Fibroblast of lung (primary cell): ENCODE measurements around the gene TNFRSF14. TPM values are rescaled to one million over a fixed set of nuclear protein-coding genes. Genes with fewer than 3 reads are reported as not detected.

Experiments
- DNase-seq, 2 donors: peaks; one replicate each; pipeline versions ENCODE4 v3.0.0 to v3.0.0-alpha.2; 2010; ENCODE audit warnings: low read depth in 2 of 2
- H2AFZ ChIP-seq: 2 replicates; pipeline ENCODE4 v1.5.1; 2012; ENCODE audit warnings: low read length, control low read depth, inconsistent platforms
- H3K27ac ChIP-seq: 2 replicates; pipeline ENCODE4 v1.5.1; 2011; ENCODE audit warnings: low read length, control low read depth; ENCODE audit not compliant: insufficient read depth
- H3K27me3 ChIP-seq: 2 replicates; pipeline ENCODE4 v1.5.1; 2011; ENCODE audit warnings: mild to moderate bottlenecking, low read length; ENCODE audit not compliant: control insufficient read depth, insufficient read depth
- H3K36me3 ChIP-seq: 2 replicates; pipeline ENCODE4 v1.5.1; 2011; ENCODE audit warnings: low read length; ENCODE audit not compliant: control insufficient read depth, insufficient read depth
- H3K4me1 ChIP-seq: 2 replicates; pipeline ENCODE4 v1.5.1; 2011; ENCODE audit warnings: low read length; ENCODE audit not compliant: control insufficient read depth, insufficient read depth; ENCODE audit errors: extremely low read depth
- H3K4me2 ChIP-seq: 2 replicates; pipeline ENCODE4 v1.5.1; 2011; ENCODE audit warnings: low read length, control low read depth; ENCODE audit not compliant: insufficient read depth; ENCODE audit errors: extremely low read depth
- H3K4me3 ChIP-seq, 4 experiments: fragments of 200-600 bp in 1 of 4; sonication (generic) in 1 of 4; replicated peaks in 1 of 4; 2 replicates each; pipeline ENCODE4 v1.5.1; 2011 to 2016; ENCODE audit warnings: low read length in 4 of 4, low read depth in 3 of 4, mild to moderate bottlenecking in 3 of 4, control low read depth in 2 of 4, inconsistent platforms in 1 of 4, mixed read lengths in 1 of 4; ENCODE audit not compliant: insufficient read depth in 1 of 4; ENCODE audit errors: control extremely low read depth in 1 of 4
- H3K79me2 ChIP-seq: 2 replicates; pipeline ENCODE4 v1.5.1; 2012; ENCODE audit warnings: mild to moderate bottlenecking, low read length, inconsistent platforms; ENCODE audit not compliant: control insufficient read depth, insufficient read depth
- H3K9ac ChIP-seq: 2 replicates; pipeline ENCODE4 v1.5.1; 2011; ENCODE audit warnings: mild to moderate bottlenecking, low read length, control low read depth; ENCODE audit not compliant: insufficient read depth
- H3K9me3 ChIP-seq: 2 replicates; pipeline ENCODE4 v1.5.1; 2012; ENCODE audit warnings: low read depth, low read length; ENCODE audit not compliant: control insufficient read depth, insufficient read depth
- H4K20me1 ChIP-seq: 2 replicates; pipeline ENCODE4 v1.5.1; 2011; ENCODE audit warnings: low read length; ENCODE audit not compliant: control insufficient read depth, insufficient read depth; ENCODE audit errors: extremely low read depth
- EZH2 ChIP-seq: IDR thresholded peaks from 2 replicates; pipeline ENCODE4 v1.5.1; 2012; ENCODE audit warnings: low read length, control low read depth, mild to moderate bottlenecking; ENCODE audit errors: missing control alignments
- polyA plus RNA-seq, 2 donors: library from polyadenylated mRNA; depleted of rRNA in 1 of 2; stranded (reverse) in 1 of 2; unstranded in 1 of 2; fragments of >200 nt; gene quantifications; 2 replicates each; pipeline ENCODE4 v1.2.1, GENCODE V29; 2011 to 2012; ENCODE audit warnings: missing spikeins in 1 of 2
- total RNA-seq: library from RNA; depleted of rRNA; stranded (reverse); fragments of >200 nt; gene quantifications from 2 replicates; pipeline ENCODE4 v1.2.1, GENCODE V29; 2014
- TF ChIP-seq, protein P1 (sequence below), 2 donors: IDR thresholded peaks in 1 of 2; conservative IDR thresholded peaks in 1 of 2; 1 replicate in 1 of 2; 2 replicates in 1 of 2; pipeline ENCODE4 v1.5.1; 2011 to 2012; ENCODE audit warnings: low read length in 2 of 2, control low read depth in 1 of 2, inconsistent platforms in 1 of 2, low read depth in 1 of 2, mild to moderate bottlenecking in 1 of 2

Gene TNFRSF14
- total and polyA plus RNA-seq, 2 donors (not counting 1 experiment from before 2014, with no cell fraction given) = 15.2 to 85.0 TPM

DNA sequence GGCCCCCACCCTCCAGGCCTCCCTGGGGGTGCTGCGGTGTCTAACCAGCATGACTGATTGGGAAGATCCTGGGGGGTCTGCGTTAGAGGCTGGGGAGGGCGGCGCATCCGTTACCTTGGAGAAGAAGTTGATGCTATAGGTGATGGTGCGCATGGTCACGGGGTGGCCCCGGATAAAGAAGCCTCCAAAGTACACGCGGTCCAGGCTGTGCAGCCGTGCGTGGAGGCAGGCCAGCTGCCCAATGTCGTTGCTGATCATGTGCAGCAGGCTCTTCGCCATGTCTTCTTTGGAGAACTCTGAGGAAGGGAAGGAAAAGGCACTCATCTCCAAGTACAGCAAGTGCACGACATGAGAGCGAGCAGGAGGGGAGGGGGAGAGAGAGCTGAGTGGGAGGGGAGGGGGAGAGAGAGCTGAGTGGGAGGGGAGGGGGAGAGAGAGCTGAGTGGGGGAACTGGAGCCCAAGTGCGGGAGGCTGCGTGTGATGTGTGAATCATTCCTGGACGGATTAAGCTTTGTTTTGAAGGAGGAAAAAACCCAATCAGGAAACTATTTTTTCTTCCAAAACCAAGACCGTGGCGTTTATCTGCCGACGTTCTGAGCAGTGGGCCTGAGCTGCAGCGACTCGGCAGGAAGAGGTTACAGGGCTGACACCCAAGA, 37.0 kb upstream of the TNFRSF14 start:
- H2AFZ ChIP-seq = no peak overlapping the region
- H3K27me3 ChIP-seq = no peaks in the 10 kb centered on the region
- no peak for DNase-seq
- no peak overlapping the region for H3K9ac ChIP-seq
- H3K79me2 ChIP-seq = peaks cover 17% of the 10 kb centered on the region
- TF ChIP-seq, protein P1, sequence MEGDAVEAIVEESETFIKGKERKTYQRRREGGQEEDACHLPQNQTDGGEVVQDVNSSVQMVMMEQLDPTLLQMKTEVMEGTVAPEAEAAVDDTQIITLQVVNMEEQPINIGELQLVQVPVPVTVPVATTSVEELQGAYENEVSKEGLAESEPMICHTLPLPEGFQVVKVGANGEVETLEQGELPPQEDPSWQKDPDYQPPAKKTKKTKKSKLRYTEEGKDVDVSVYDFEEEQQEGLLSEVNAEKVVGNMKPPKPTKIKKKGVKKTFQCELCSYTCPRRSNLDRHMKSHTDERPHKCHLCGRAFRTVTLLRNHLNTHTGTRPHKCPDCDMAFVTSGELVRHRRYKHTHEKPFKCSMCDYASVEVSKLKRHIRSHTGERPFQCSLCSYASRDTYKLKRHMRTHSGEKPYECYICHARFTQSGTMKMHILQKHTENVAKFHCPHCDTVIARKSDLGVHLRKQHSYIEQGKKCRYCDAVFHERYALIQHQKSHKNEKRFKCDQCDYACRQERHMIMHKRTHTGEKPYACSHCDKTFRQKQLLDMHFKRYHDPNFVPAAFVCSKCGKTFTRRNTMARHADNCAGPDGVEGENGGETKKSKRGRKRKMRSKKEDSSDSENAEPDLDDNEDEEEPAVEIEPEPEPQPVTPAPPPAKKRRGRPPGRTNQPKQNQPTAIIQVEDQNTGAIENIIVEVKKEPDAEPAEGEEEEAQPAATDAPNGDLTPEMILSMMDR (conservative IDR thresholded peaks at IDR 0.05 in 1 of 2, IDR thresholded peaks at IDR 0.05 in 1 of 2; ENCODE audit: low read depth in 1 of 2, low read length in 2 of 2) = no peak
- TF ChIP-seq EZH2 = no peak
- peaks cover 10% of the 10 kb centered on the region for H3K4me1 ChIP-seq
- no peaks in the 10 kb centered on the region for H3K9me3 ChIP-seq
- no peaks in the 10 kb centered on the region for H4K20me1 ChIP-seq
- no peak overlapping the region for H3K27ac ChIP-seq
- H3K4me2 ChIP-seq = no peak overlapping the region
- peaks cover 26% of the 10 kb centered on the region for H3K36me3 ChIP-seq
- no peak overlapping the region for H3K4me3 ChIP-seq

DNA sequence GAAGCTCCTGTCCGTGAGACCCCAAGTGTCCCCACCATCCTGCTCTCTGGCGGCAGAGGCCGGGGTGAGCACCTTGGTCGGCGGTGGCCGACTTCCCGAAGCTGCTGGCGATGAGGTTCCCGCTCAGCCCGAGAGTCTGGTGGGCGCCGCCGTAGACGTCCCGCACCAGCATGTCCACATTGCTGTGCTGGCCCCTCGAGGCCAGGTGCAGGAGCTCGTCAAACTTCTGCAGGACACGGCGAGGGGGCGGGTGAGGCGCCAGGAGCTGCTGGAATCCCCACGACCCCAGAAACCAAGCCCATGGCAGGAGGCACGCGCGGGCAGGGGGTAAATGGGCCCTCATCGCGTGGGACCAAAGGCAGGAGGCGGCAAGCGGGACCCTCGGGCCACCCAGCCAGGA, 36.4 kb upstream of the TNFRSF14 start:
- no peak for DNase-seq
- no peak for TF ChIP-seq EZH2
- TF ChIP-seq, protein P1 (conservative IDR thresholded peaks at IDR 0.05 in 1 of 2, IDR thresholded peaks at IDR 0.05 in 1 of 2; ENCODE audit: low read depth in 1 of 2, low read length in 2 of 2) = no peak
- peaks cover 23% of the 10 kb centered on the region for H3K79me2 ChIP-seq
- no peak overlapping the region for H2AFZ ChIP-seq
- peaks cover 13% of the 10 kb centered on the region for H3K4me1 ChIP-seq
- H3K36me3 ChIP-seq = peaks cover 27% of the 10 kb centered on the region
- no peak overlapping the region for H3K4me3 ChIP-seq
- no peak overlapping the region for H3K4me2 ChIP-seq
- no peaks in the 10 kb centered on the region for H3K9me3 ChIP-seq
- no peaks in the 10 kb centered on the region for H4K20me1 ChIP-seq
- H3K27me3 ChIP-seq = no peaks in the 10 kb centered on the region
- no peak overlapping the region for H3K27ac ChIP-seq
- H3K9ac ChIP-seq = no peak overlapping the region

DNA sequence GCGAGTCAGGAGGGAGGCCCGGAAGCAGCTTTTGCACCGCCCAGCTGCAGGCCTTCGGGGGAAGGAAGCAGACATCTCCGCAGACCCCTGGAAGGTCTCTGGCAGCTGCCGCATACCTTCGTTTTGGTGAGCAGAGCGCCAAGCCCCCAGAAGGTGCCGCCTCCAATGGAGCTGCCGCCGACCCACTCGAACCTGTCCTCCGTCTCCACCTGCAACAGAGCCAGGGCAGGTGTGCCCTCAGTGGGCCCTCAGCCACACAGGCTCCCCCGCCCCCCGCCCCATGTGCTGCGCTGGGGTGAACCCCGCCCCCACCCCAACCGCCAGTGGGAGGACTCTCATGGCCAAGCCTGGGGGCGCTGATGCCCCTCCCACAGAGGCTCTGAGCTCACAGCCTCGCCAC, 36.0 kb upstream of the TNFRSF14 start:
- TF ChIP-seq, protein P1 (conservative IDR thresholded peaks at IDR 0.05 in 1 of 2, IDR thresholded peaks at IDR 0.05 in 1 of 2; ENCODE audit: low read depth in 1 of 2, low read length in 2 of 2) = no peak
- no peak for TF ChIP-seq EZH2
- Histone ChIP-seq H3K27ac (no peak overlapping the region), H4K20me1 (no peaks in the 10 kb centered on the region), H3K36me3 (peaks cover 27% of the 10 kb centered on the region), H3K4me3 (no peak overlapping the region), H3K79me2 (peaks cover 27% of the 10 kb centered on the region), H3K27me3 (no peaks in the 10 kb centered on the region), H3K9ac (no peak overlapping the region), H3K4me2 (no peak overlapping the region), H3K4me1 (peaks cover 18% of the 10 kb centered on the region), H2AFZ (no peak overlapping the region), H3K9me3 (no peaks in the 10 kb centered on the region)
- no peak for DNase-seq
